Liver (tissue), 9 donors: ENCODE results near the gene ZDHHC18. TPM values are rescaled to one million over a fixed set of nuclear protein-coding genes. Genes with fewer than 3 reads are reported as not detected.
A peak's percentile ranks its signal among the peaks of the same experiment; 100 is the strongest.

Experiments
- DNase-seq: peaks from one replicate; pipeline ENCODE4 v3.0.0-alpha.2; 2017; ENCODE audit warnings: low spot score
- H3K27ac ChIP-seq, 2 donors: one replicate each; pipeline ENCODE4 v1.7.0; 2013; ENCODE audit warnings: inconsistent platforms in 2 of 2, low read length in 2 of 2, control low read depth in 1 of 2, low read depth in 1 of 2, mild to moderate bottlenecking in 1 of 2
- H3K27me3 ChIP-seq, 4 donors: one replicate each; pipeline versions ENCODE4 v1.6.1 to v1.7.0; 2013; ENCODE audit warnings: low read length in 3 of 4, inconsistent platforms in 1 of 4, mild to moderate bottlenecking in 1 of 4, moderate library complexity in 1 of 4; ENCODE audit not compliant: control insufficient read depth in 4 of 4, insufficient read depth in 4 of 4
- H3K36me3 ChIP-seq, 4 donors: one replicate each; pipeline versions ENCODE4 v1.6.1 to v1.7.0; 2013; ENCODE audit warnings: low read length in 3 of 4, mild to moderate bottlenecking in 3 of 4, low read depth in 1 of 4, moderate library complexity in 1 of 4; ENCODE audit not compliant: control insufficient read depth in 4 of 4, insufficient read depth in 3 of 4
- H3K4me1 ChIP-seq, 4 donors: one replicate each; pipeline versions ENCODE4 v1.6.1 to v1.7.0; 2013; ENCODE audit warnings: low read length in 3 of 4, mild to moderate bottlenecking in 3 of 4, moderate library complexity in 1 of 4; ENCODE audit not compliant: control insufficient read depth in 4 of 4, insufficient read depth in 4 of 4
- H3K4me3 ChIP-seq, 3 donors: one replicate each; pipeline versions ENCODE4 v1.6.1 to v1.7.0; 2013; ENCODE audit warnings: low read length in 3 of 3, control low read depth in 1 of 3, low read depth in 1 of 3, mild to moderate bottlenecking in 1 of 3
- H3K9ac ChIP-seq, 2 donors: one replicate each; pipeline ENCODE4 v1.7.0; 2013; ENCODE audit warnings: low read length in 2 of 2, mild to moderate bottlenecking in 2 of 2, moderate library complexity in 2 of 2, control low read depth in 1 of 2, low read depth in 1 of 2
- H3K9me3 ChIP-seq, 4 donors: one replicate each; pipeline versions ENCODE4 v1.6.1 to v1.7.0; 2013; ENCODE audit warnings: low read length in 3 of 4; ENCODE audit not compliant: control insufficient read depth in 4 of 4
- ATF3 ChIP-seq: IDR thresholded peaks from 2 replicates; pipeline ENCODE4 v1.6.1; 2016; ENCODE audit warnings: antibody characterized with exemption
- CTCF ChIP-seq: fragments of 150-350 bp; IDR thresholded peaks from 2 replicates; pipeline ENCODE4 v1.5.1; 2017; ENCODE audit warnings: improper control_type of control experiment, low read depth, low read length; ENCODE audit not compliant: missing input control
- EGR1 ChIP-seq, 2 donors: IDR thresholded peaks; 2 replicates each; pipeline ENCODE4 v1.6.1; 2016 to 2018; ENCODE audit warnings: antibody characterized with exemption in 2 of 2, low read depth in 2 of 2
- FOXA1 ChIP-seq: IDR thresholded peaks from 2 replicates; pipeline ENCODE4 v1.6.1; 2016; ENCODE audit warnings: antibody characterized with exemption
- FOXA2 ChIP-seq: IDR thresholded peaks from 2 replicates; pipeline ENCODE4 v1.6.1; 2016; ENCODE audit warnings: antibody characterized with exemption
- GABPA ChIP-seq, 2 donors: IDR thresholded peaks in 1 of 2; conservative IDR thresholded peaks in 1 of 2; 2 replicates each; pipeline ENCODE4 v1.6.1; 2016; ENCODE audit warnings: antibody characterized with exemption in 2 of 2, mild to moderate bottlenecking in 1 of 2, moderate library complexity in 1 of 2
- HNF4A ChIP-seq, 2 donors: conservative IDR thresholded peaks; 2 replicates each; pipeline ENCODE4 v1.6.1; 2016; ENCODE audit warnings: antibody characterized with exemption in 2 of 2, mild to moderate bottlenecking in 2 of 2
- HNF4G ChIP-seq: IDR thresholded peaks from 2 replicates; pipeline ENCODE4 v1.6.1; 2016; ENCODE audit warnings: antibody characterized with exemption
- JUND ChIP-seq, 2 donors: IDR thresholded peaks; 2 replicates each; pipeline ENCODE4 v1.6.1; 2016; ENCODE audit warnings: antibody characterized with exemption in 2 of 2
- MAX ChIP-seq: IDR thresholded peaks from 2 replicates; pipeline ENCODE4 v1.6.1; 2016; ENCODE audit warnings: antibody characterized with exemption
- NR2F2 ChIP-seq: IDR thresholded peaks from 2 replicates; pipeline ENCODE4 v1.6.1; 2016; ENCODE audit warnings: antibody characterized with exemption
- RAD21 ChIP-seq, 2 donors: IDR thresholded peaks; 2 replicates each; pipeline ENCODE4 v1.6.1; 2016; ENCODE audit warnings: antibody characterized with exemption in 2 of 2, mild to moderate bottlenecking in 2 of 2
- REST ChIP-seq: IDR thresholded peaks from 2 replicates; pipeline ENCODE4 v1.6.1; 2016; ENCODE audit warnings: antibody characterized with exemption, mild to moderate bottlenecking
- RXRA ChIP-seq, 2 donors: IDR thresholded peaks; 2 replicates each; pipeline ENCODE4 v1.6.1; 2017 to 2018; ENCODE audit warnings: antibody characterized with exemption in 2 of 2, mild to moderate bottlenecking in 1 of 2
- SP1 ChIP-seq: IDR thresholded peaks from 2 replicates; pipeline ENCODE4 v1.6.1; 2018; ENCODE audit warnings: antibody characterized with exemption, mild to moderate bottlenecking
- TAF1 ChIP-seq: conservative IDR thresholded peaks from 2 replicates; pipeline ENCODE4 v1.6.1; 2016; ENCODE audit warnings: antibody characterized with exemption, mild to moderate bottlenecking
- YY1 ChIP-seq: IDR thresholded peaks from 2 replicates; pipeline ENCODE4 v1.6.1; 2016; ENCODE audit warnings: antibody characterized with exemption, mild to moderate bottlenecking
- ZBTB33 ChIP-seq: IDR thresholded peaks from 2 replicates; pipeline ENCODE4 v1.6.1; 2016; ENCODE audit warnings: antibody characterized with exemption
- WGBS: extraction: QIAGEN DNeasy Blood & Tissue Kit; methylation state at CpG from one replicate; pipeline ENCODE4 v1.1.7; 2013; 5-methylcytosine and 5-hydroxymethylcytosine counted together
- polyA plus RNA-seq, 2 donors: library from polyadenylated mRNA; stranded (reverse) in 1 of 2; unstranded in 1 of 2; fragments of 200-250 nt in 1 of 2; fragments of >200 nt in 1 of 2; fragmentation: Nextera tagmentation in 1 of 2; extraction: Ambion mirVana in 1 of 2; gene quantifications; one replicate each; pipeline versions ENCODE4 v1.2.1 to v1.2.3, GENCODE V29; 2013 to 2015
- total RNA-seq, 2 donors: library from RNA; depleted of rRNA; stranded (reverse); fragments of >200 nt; gene quantifications; one replicate each; pipeline ENCODE4 v1.2.3, GENCODE V29; 2014
- donor health status: healthy.
- donor health status: healthy.
- donor health status: healthy.
- donor health status: healthy.
- donor health status: healthy.

ZDHHC18 gene
- total and polyA plus RNA-seq, 4 donors: 2.6 to 9.2 (median 7.9) TPM

GRCh38 chr1:26780344-26780957, 46.0 kb upstream of the ZDHHC18 start:
- Histone ChIP-seq H3K9me3 (no peaks in the 10 kb centered on the region), H3K4me1 (peaks cover 14 to 63% (median 51%) of the 10 kb centered on the region in 4 donors), H3K27ac (peak overlapping the region; percentile 80 to 86), H3K36me3 (peaks cover 9 to 35% (median 24%) of the 10 kb centered on the region in 4 donors), H3K9ac (no peak overlapping the region), H3K27me3 (no peaks in the 10 kb centered on the region), H3K4me3 (no peak overlapping the region)
- peak; percentile 48 to 73 for TF ChIP-seq HNF4A (conservative IDR thresholded peaks at IDR 0.05)
- no peak for TF ChIP-seq EGR1 (IDR thresholded peaks at IDR 0.05; ENCODE audit: low read depth in 2 of 2)
- no peak for TF ChIP-seq TAF1
- peak; percentile 49 for TF ChIP-seq FOXA2
- peak; percentile 96 for TF ChIP-seq REST
- peak; percentile 68 to 88 for TF ChIP-seq RXRA (IDR thresholded peaks at IDR 0.05)
- TF ChIP-seq MAX: no peak
- peak; percentile 33 for TF ChIP-seq ZBTB33
- TF ChIP-seq SP1: peak; percentile 76
- TF ChIP-seq CTCF: no peak
- TF ChIP-seq YY1: peak; percentile 70
- TF ChIP-seq FOXA1: peak; percentile 23
- TF ChIP-seq HNF4G: no peak
- no peak for TF ChIP-seq ATF3
- TF ChIP-seq RAD21 (IDR thresholded peaks at IDR 0.05): peak in 1 of 2 donors; percentile 17
- TF ChIP-seq JUND (IDR thresholded peaks at IDR 0.05): peak in 1 of 2 donors; percentile 66
- TF ChIP-seq GABPA (IDR thresholded peaks at IDR 0.05 in 1 of 2, conservative IDR thresholded peaks at IDR 0.05 in 1 of 2): no peak
- TF ChIP-seq NR2F2: no peak
- 40% methylated on average over 21 of the region's 21 CpGs for WGBS
- no peak for DNase-seq
